Sigmoid colon (tissue), 4 donors: Measurements from ENCODE around the gene LCN1.

Experiments
- CTCF ChIP-seq, 4 experiments: fragments of 450-650 bp in 3 of 4; fragments of 200-600 bp in 1 of 4; IDR thresholded peaks; one replicate each; pipeline ENCODE4 v1.5.1; 2016 to 2019; ENCODE audit warnings: antibody characterized with exemption in 4 of 4, mild to moderate bottlenecking in 3 of 4, moderate library complexity in 2 of 4
- EP300 ChIP-seq, 4 donors: sonication (generic); formaldehyde crosslinking; IDR thresholded peaks; one replicate each; pipeline ENCODE4 v1.6.1; 2017; ENCODE audit warnings: antibody characterized with exemption in 4 of 4
- POLR2A ChIP-seq, 2 donors: fragments of 450-650 bp; IDR thresholded peaks; one replicate each; pipeline ENCODE4 v1.6.1; 2016; ENCODE audit warnings: antibody characterized with exemption in 2 of 2, mild to moderate bottlenecking in 2 of 2, moderate library complexity in 2 of 2
- POLR2AphosphoS5 ChIP-seq, 4 donors: sonication (generic); formaldehyde crosslinking; IDR thresholded peaks; one replicate each; pipeline ENCODE4 v1.6.1; 2017; ENCODE audit warnings: antibody characterized with exemption in 4 of 4

GRCh38 chr9:135498381-135499126 is 22.7 kb upstream of the LCN1 start:
- no peak for TF ChIP-seq CTCF (IDR thresholded peaks at IDR 0.05)
- no peak for TF ChIP-seq POLR2A (IDR thresholded peaks at IDR 0.05)
- no peak for TF ChIP-seq POLR2AphosphoS5 (IDR thresholded peaks at IDR 0.05)
- TF ChIP-seq EP300 (IDR thresholded peaks at IDR 0.05): no peak
